NCI-H2227 treated with DMSO at 0.1 percent for 48 hours (cell line): ENCODE results near the gene SPRED1.
"Not testable (repeated sequence)": the region's sequence is repeated elsewhere in the genome, so short reads cannot be mapped to it uniquely, and the experiment has no call there.

Experiments
- DNase-seq: peaks from one replicate; lab custom pipeline; 2025; lab: John Stamatoyannopoulos, UW

Gene SPRED1

DNA sequence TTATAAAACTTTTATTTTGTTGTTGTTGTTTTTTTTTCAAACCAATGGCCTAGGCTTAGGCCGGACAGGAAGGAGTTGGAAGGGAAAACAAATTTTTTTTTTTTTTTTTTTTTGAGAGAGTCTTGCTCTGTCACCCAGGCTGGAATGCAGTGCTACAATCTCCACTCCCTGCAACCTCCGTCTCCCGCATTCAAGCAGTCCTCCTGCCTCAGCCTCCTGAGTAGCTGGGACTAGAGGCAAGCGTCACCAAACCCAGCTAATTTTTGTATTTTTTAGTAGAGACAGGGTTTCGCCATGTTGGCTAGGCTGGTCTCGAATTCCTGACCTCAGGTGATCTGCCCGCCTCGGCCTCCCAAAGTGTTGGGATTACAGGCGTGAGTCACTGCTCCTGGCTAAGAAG lies 15.6 kb upstream of the SPRED1 start:
- not testable (repeated sequence) for DNase-seq

DNA sequence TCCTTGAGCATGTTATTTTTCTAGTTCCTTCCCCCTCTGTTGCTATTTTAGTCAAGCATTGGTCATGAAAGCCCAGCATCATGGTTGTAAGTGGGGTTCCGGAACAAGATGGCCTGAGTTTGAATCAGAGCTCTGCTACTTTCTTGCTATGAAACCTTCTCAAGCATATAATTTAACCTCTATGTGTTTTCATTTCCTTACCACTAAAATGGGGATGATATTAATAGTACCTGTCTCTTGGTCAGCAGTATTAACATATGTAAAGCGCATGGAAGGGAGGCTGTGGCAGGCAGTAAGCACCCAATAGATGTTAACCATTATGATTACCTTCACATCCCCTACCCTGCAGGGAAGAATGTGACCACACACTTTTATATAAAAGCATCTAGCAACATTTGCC lies 14.3 kb upstream of the SPRED1 start:
- no peak for DNase-seq

DNA sequence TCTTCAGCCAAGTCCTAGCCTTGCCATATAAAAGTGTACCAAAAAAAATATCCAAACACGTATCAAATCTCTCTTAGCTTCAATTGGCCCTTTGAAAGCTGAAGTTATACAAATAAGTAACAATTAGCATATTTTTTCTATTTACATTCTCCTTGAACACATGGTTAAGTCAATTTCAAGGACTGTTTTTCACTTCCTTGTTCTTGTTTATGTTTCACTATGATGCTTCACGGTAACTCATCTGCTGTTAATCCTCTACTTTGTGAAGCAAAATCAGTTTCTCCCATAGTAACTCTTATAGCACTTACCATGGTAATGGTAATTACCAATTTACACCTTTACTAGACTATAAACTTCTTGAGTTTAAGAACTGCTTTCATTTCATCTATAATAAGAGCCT lies 10.6 kb upstream of the SPRED1 start:
- DNase-seq = no peak

DNA sequence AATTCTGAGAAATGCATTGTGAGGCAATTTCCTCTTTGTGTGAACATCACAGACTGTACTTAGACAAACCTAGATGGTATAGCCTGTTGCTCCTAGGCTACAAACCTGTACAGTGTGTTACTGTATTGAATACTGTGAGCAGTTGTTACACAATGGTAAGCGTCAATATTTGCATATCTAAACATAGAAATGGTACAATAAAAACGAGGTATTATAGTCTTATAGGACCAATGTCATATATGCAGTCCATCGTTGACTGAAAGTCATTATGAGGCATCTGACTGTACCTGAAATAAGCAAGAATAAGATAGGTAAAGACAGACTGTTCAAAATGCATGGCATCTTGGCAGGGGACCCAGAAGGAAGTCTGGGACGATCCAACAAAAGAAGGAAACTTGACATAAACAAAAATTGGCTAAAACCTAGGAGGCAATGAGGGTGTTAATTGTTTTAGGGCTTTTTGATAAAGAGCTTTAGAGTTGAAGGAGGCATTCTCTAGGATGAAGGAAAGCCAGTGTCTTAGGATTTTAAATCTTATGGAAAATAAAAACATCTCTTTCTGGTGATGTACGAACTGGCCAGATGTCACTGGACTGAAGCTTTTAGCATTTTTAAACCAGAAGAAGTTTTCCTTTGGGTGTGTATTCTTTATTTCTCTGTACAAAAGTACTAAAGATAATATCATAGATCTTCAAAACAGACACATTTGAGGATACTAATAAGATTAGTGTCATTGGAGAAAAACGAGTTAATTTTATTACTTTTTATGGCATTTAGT lies 9.2 kb upstream of the SPRED1 start:
- DNase-seq = no peak

DNA sequence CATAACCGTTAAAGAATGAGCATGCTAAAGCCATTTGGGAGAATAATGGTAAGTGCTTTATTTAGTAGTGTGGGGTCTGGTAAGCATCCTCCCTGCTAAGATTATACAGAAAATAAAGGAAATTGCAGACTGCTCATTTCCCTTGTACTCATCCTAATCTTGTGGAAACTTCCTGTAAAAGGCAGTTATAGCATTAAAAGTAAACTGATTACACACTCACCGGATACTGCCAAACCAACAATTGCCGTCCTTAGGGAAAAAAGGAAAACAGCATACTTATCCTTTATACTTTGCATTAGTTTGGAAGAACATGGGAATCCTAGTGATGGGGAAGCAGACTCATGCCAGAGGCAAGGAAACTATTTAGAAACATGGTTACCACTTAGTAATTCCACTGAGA lies 5.3 kb upstream of the SPRED1 start:
- DNase-seq = no peak

DNA sequence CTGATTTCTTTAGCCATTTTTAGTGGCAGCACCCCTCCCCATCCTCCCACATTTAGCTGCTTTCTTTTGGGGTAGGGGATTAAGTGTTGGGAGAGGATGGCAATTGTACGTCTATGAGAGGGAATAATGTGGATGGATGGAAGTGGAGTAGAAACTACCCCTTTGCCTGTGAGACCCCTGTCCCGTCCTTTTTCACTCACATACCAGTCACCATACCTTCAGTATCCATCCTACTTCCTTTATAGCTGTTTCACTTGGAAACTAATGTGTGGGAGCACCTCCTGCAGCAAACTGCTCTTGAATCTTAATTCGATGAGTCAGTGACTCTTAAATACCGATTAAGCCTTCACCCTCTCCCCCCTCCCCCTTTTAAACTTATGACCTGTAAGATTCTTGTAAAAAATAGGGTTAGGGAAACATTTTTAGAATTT lies 730 bp downstream of the SPRED1 start:
- DNase-seq = no peak

DNA sequence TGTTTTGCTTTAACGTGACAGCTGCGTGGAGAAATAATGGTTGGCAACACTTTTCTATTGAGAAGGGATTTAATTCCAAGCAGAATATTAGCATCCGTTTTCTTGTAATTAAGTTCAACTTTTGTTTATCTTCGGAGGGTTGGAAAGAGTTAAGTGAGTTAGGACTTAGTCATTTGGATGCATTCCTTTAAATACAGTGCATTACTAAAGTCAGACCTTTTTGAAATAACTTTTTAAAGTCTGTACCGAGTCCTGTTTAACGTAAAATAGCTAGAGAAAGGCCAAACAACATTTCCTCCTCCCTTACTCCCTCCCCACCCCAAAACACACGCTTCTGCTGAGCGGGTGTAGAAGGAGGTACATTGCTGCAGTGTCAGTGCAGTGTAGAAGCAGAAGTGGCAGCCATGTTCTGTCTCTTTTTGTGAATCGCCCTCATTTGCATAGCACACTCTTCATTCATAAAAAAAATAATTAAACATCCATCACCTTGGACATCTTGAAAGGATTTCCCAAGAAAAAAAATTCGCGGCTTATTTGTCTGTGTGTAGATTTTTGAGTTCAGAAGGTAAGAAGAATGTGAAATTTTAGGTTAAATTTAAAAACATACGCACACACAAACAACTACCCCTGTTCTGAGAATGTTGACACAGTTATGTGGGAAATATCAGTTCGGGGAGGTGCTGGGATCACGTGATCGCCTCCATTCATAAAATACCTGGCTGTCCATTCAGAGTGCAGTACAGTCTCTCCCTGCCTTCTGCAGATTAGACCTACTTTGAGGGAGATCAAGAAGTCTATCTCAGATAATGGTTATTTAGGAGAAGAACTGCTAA lies 1.6 kb downstream of the SPRED1 start:
- DNase-seq = peak; percentile 36

DNA sequence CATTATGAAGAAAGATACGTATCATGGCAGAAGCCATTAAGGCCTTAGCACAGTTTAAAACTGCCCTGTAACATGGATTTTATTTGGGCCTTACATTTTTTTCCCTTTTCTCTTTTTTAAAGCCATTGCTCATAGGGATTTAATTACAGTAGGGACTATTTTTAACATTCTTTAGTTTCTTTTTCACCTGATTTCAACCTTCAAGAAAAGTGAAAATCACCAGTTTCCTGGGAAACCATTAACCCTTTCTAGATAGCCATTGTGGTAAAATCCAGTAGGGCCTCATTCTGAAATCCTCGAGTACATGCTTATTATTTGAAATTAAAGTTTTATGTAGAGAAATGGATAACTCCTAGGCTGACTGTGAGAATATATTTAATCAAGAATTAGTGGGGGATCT lies 3.1 kb downstream of the SPRED1 start:
- no peak for DNase-seq

DNA sequence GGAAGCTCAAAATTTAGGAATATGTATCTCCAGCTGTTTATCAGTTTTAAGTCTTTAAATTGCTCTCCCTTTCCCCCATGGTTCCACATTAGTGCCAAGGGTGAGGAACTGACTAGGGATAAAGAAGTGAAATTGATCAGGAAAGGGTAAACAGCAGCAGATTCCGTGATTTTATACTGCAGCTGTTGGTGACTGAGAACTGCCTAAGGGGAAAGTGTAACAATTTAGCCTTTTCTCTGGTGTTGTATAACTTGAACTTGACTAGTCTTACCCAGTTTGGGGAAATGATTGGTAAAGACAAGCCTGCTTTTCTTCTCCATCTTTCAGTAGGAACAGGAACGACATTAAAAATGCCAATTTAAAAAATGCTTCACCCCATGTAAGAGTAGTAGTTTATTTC lies 5.0 kb downstream of the SPRED1 start:
- no peak for DNase-seq

DNA sequence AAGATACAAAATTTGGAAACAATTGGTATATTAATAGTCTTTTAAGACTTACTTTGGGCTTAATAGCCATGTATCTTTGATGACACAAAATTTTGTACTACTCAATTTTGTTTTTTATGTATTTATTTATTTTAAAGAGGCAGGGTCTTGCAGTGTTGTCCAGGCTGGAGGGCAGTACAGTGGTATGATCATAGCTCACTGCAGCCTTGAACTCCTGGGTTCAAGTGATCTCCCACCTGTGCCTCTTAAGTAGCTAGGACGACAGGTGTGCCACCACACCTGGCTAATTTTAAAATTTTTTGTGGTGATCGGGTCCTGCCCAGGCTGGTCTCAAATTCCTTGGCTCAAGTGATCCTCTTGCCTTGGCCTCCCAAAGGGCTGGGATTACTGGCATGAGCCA lies 6.5 kb downstream of the SPRED1 start:
- no peak for DNase-seq

DNA sequence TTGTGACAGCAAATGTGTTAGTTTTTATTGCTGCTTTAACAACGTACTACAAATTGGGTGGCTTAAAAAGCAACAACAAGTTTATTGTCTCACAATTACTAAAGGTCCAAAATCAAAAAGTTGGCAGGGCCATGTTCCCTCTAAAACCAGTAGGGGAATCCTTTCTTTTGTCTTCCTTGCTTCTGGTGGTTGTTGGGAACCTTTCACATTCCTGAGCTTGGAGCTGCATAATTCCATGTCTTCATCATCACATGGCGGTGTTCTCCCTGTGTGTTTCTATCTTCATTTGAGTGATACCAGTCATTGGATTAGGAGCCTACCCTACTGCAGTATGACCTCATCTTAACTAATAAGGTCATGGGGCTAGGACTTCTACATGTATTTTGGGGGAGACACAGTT lies 7.4 kb downstream of the SPRED1 start:
- no peak for DNase-seq

DNA sequence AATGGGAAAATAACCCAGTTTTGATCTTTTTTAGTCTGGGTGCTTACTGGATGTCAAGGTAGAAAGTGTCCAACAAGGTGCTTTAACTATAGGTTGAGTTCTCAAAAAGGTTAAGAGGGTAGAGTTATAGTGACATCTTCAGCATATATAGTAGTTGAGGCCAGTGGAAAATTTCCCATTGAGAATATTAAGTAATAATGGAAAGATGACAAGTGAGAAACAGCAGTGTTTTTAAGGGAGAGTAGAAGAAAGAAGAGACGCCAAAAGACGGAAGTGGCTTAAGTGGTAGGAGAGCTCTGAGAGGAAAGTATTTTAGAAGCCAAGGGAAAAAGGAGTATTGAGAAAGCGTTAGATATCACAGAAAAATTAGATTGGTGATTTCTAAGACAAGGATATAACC lies 10.6 kb downstream of the SPRED1 start:
- no peak for DNase-seq

DNA sequence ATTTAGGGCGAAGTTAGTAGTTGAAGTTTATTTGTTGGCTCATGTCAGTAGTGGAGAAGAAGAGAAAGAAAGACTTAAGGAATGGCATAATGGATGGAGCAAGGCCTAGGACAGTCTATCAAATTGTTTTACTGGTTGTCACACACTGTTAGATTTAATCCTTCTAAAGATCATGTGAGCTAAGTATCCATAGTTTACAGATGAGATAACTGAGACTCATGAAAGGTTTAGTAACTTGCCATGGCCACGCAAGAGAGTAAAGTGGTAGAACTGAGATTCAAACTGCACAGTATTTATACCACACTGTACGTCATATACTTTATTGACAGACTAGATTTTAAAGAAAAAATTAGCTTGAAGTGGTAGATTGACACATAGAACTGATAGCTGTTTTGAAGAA lies 11.4 kb downstream of the SPRED1 start:
- no peak for DNase-seq

DNA sequence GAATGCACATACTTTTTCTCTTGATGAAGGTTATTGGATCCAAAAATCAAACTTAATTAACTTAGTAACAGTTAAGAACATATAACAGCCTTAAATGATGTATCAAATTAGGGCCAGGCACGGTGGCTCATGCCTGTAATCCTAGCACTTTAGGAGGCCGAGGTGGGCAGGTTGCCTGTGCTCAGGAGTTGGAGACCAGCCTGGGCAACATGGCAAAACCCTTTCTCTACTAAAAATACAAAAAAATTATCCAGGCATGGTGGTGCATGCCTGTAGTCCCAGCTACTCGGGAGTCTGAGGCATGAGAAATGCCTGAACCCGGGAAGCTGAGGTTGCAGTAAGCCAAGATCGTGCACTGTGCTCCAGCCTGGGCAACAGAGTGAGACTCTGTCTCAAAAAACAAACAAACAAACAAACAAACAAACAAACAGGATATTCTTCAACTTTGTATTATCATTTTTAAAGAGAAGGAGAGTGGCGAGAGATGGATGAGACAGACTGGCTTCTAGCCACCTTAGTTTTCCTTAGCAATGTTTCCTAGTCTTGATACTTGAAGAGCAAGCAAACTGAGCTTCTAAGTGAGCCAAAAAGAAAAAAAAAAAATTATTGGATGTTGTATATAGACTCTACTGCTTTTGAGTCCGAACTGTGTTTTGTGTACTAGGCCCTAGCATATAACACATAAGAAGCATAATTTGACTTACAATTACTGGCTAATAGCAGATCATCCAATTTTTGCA lies 13.8 kb downstream of the SPRED1 start:
- no peak for DNase-seq

DNA sequence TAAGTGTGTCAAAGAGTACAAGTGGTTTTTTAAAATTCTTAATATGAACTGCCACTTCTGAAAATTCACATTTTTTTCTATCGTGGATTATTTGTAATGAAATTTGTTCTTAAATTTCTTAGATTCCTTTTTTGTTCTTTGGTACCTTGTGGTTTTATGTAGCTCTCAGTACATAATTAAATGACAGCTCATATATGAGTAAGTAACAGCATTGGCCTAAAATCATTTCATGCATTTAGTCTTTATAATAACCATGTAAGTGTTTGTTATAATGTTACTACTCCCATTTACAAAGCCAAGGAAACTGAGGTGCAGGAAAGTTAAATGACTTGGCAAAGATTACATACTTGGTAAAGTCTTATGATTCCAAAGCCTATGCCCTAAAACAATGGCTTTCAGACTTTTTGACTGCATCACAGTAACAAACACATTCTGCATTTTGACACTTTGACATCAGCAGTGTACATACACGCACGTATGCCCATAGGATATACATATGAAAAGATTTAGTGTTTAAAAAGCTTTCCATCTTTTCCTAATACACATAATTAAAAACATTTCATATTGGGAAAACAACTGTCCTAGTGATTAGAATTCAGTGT lies 14.9 kb downstream of the SPRED1 start:
- no peak for DNase-seq

DNA sequence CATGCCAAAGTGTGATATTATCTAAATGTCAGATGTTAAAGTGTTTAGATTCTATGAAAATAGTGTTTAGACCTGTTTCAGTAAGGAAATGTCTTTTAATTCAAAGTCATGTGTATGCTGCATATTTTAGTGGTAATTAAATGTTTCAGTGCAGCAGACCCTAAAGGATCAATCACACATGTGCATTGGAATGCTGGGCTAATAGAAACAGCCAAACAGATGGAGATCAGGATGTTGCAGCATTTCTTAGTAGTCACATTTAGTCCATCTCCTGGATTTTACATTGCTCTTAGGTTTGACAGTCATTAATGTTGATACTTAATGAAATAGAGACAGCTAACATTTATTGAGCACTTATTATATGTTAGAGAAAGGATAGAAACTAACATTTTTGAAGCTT lies 18.5 kb downstream of the SPRED1 start:
- DNase-seq = no peak

DNA sequence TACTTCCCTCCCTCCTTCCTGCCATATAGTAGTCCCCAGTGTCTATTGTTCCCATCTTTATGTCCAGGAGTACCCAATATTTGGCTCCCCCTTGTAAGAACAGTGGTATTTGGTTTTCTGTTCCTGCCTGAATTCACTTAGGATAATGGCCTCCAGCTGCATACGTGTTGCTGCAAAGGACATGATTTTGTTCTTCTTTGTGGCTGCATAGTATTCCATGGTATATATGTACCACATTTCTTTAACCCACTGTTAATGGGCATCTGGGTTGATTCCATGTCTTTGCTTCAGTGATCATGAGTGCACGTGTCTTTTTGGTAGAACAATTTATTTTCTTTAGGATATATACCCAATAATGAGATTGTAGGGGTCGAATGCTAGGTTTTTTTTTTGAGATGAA lies 19.3 kb downstream of the SPRED1 start:
- DNase-seq = no peak

DNA sequence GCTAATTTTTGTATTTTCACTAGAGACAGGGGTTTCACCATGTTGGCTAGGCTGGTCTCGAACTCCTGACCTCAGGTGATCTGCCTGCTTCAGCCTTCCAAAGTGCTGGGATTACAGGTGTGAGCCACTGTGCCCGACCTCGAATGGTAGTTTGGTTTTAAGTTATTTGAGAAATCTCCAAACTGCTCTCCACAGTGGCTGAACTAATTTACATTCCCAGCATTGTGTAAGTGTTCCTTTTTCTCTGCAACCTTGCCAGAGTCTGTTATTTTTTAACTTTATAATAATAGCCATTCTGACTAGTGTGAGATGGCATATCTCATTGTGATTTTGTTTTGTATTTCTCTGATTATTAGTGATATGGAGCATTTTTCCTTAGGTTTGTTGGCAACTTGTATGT lies 19.8 kb downstream of the SPRED1 start:
- DNase-seq = not testable (repeated sequence)

DNA sequence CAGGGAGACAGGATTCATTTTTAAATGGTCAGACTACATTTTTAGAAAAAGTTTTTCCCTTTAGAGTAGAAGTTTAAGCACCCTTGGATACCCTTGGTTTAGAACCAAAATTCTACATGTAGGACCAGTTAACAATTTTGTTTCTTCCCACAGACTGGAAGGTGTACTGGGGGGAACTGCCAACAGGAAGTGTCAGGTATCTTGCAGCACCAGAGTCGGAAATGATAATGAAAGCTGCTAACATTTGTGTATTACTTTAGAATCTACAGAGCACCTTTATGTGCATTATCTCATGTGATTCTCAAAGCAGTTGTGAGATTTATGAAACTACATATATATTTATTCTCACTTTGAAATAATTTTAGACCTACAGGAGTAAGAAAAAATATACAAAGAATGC lies 21.5 kb downstream of the SPRED1 start:
- no peak for DNase-seq

DNA sequence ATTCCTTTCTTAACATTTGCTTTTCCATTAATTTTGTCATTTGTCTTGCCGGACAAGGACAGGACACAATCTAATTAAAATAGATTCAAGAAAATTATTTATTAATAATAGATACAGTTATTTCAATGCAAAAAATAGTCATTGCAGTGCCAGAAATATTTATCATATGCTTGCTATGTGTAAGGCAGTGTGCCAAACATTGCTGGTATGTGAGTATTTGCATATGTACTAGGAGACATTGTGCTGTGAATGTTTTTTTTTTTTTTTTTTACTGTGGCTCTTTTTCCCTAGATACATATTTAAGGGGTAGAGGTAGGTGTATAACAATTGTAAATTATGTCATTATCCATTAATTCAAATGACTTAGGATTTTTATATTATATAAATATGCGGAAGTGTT lies 23.3 kb downstream of the SPRED1 start:
- no peak for DNase-seq

DNA sequence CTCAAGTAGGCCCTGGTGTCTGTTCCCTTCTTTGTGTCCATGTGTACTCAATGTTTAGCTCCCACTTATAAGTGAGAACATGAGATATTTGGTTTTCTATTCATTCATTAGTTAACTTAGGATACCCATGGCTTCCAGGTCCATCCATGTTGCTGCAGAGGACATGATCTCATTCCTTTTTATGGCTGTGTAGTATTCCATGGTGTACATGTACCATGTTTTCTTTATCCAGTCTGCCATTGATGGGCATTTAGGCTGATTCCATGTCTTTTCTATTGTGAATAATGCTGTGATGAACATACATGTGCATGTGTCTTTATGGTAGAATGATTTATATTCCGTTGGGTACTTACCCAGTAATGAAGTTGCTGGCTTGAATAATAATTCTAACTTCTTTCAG lies 24.6 kb downstream of the SPRED1 start:
- not testable (repeated sequence) for DNase-seq

DNA sequence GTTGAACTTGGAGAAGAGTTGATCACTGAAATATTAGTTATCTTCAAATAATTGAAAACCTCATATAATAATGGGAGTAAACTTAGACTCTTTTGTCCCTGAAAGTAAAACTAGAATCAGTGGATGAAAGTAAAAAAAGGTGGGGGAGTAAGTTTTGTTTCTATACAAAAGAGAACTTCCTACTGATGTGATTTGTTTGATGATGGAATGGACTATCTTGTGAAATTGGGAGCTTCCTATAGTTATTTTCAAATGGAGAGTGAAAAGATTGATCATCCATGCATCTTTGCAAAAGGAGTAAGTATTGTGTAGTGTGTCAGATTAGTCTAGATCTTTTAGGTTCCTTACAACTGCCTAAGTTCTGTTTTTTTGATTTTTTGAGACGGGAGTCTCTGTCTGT lies 28.4 kb downstream of the SPRED1 start:
- DNase-seq = no peak
